Anterior cingulate cortex (tissue), 58 donors: ENCODE results near the gene TBCCD1.
"Not testable (repeated sequence)": the region's sequence is repeated elsewhere in the genome, so short reads cannot be mapped to it uniquely, and the experiment has no call there.

Source experiments
- DNase-seq, 58 donors: peaks; one replicate each; lab custom pipeline; 2025; lab: John Stamatoyannopoulos, UW

TBCCD1 gene

DNA sequence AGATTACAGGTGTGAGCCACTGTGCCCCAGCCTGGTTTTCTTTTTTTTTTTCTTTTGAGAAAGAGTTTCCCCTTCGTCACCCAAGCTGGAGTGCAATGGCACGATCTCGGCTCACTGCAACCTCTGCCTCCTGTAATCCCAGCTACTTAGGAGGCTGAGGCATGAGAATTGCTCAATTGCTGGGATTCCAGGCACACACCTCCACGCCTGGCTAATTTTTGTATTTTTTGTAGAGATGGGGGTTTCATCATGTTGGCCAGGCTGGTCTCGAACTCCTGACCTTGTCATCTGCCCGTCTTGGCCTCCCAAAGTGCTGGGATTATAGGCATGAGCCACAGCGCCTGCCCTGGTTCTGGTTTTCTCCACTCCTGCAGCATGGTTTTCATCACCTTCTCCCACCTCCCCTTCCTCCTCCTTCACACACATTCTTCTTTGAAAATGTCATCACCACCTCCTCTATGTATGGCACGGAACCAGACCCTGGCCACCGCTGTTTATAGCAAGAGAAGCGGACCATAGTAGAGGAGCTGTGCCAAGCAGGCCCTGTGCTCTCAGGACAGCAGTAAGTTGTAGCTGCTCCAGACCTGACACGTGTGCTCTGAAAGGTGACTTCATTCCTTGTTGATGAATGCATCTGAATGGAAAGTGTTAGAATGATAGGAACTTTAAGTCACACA, 31.1 kb upstream of the TBCCD1 start:
- no peak for DNase-seq

- no peak for DNase-seq
Observed at GRCh38 chr3:186596568-186597287, 29.6 kb upstream of the TBCCD1 start.

- no peak for DNase-seq
Observed at GRCh38 chr3:186594591-186595113, 27.5 kb upstream of the TBCCD1 start.

- no peak for DNase-seq
Observed at GRCh38 chr3:186593862-186594261, 26.7 kb upstream of the TBCCD1 start.

GRCh38 chr3:186592682-186593081, 25.5 kb upstream of the TBCCD1 start:
- no peak for DNase-seq

DNA sequence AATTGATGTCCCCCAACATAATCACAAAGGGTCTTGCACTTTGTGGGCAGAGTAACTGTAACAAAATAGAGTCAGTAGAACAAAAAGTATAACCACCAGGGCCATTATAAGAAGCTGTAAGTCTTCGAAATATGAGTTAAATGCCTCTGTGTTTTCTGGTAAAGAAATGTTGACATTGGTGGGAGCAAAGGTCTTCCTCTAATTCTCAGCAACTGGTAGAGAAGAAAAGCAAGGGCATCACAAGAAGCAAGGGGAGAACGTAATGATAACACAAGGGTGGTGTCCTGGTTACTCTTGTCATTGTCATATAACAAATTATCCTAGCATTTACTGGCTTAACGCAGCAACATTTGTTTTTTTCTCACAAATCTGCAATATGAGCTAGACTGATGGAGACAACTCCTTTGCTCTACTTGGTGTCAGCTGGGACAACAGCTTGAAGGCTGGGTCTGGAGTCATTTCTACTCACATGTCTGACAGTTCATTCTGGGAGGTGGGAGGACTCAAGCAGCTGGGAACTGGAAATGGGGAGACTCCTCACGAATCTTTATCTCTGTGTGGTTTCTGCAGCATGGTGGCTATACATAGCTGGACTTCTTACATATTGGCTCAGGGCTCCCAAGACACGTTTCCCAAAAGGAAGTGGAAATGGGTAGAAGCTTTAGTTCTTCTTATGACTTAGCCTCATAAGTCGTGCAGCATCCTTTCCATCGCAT, 23.6 kb upstream of the TBCCD1 start:
- peak in 3 of 58 donors; percentile 2 to 4 (median 4) for DNase-seq

DNA sequence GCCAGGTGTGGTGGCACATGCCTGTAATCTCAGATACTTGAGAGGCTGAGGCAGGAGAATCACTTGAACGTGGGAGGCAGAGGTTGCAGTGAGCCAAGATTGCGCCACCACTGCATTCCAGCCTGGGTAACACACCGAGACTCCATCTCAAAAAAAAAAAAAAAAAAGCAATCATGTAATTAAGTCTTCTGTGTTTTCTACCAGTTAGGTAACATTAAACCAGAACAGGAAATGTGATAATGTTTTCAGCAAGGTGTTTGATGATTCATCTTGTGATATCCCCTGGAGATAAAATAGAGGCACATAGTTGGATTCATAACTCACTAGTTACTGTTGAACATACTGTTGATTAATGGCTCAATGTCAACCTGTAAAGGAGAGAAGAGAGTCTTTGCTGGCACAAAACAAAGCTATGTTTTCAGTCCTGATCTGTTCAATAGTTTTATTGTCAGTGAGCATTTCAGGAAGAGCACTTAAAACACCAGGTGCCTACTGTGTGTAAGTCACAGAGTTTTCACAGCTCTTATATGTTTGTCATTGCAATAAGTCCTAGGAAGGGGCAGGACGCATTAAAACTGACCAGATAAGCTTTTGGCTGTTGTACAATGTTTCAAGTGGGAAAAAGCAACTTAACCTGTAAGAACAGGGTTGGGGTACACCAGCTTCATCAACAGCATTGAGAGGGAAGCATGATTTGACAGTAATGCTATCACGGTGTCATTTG, 22.9 kb upstream of the TBCCD1 start:
- DNase-seq, result no peak

DNA sequence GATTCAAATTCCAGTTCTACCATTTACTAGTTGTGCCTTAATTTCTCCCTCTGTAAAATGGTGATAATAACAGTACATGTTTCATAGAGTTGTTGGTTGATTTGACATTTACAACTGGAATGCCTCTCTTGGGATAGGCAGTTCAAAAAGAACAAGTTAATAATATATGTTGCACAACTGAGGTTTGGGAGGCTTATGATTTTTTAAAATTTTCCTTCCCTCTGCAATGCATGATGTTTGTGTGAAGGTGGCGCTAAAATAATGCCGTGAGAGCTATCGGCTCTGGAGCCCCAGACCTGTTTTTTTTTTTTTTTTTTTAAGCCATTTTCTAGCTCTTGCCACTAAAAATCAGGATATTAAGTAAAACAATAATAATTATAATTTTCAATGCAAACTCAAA, 22.0 kb upstream of the TBCCD1 start:
- DNase-seq, result no peak

DNA sequence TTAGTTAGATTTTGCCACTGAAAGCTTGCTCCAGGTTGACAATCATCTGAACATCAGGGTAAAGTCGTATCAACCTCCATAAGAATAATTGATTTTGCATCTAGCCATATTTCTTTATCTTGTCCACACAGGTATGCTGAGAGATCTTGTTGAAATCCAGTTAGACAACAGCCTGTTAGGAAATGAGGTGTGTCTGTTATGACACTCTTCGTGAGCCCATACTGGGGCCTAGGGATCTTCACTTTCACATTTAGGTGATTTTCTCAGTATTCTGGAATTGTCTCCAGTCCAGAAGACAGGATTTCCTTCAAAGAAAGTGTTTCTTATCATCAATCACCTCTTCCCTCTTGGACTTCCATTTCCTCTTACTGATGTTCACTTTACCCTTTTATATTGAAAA, 21.5 kb upstream of the TBCCD1 start:
- DNase-seq, result no peak

GRCh38 chr3:186587183-186587582, 20.0 kb upstream of the TBCCD1 start:
- no peak for DNase-seq

DNA sequence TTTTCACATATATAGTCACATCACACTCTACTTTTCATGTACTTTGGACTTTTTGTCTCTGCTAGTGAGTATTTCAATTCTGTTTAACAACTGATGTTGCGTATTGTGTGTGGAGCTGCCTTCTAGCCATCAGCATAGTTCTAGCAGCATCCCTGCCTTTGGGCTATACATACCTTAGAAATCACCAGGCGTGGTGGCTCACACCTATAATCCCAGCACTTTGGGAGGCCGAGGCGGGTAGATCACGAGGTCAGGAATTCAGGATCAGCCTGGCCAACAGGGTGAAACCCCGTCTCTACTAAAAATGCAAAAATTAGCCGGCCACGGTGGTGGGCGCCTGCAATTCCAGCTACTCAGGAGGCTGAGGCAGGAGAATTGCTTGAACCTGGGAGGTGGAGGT, 19.1 kb upstream of the TBCCD1 start:
- DNase-seq, result not testable (repeated sequence)

DNA sequence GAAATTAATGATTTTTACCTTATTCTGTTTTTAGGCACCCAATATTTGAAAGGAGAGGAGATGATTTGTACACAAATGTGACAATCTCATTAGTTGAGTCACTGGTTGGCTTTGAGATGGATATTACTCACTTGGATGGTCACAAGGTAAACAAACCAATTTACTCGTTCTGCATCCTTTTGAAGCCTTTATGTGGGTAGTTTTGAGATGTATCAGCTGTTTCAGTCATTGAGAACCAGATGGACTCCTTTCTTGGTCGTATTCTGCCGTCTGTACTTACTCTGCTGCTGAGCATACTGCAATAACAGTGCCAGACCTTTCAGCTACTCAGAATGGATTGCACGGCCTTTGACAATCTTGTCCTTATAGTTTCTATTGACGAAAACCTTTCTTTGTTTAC, 16.7 kb upstream of the TBCCD1 start:
- DNase-seq, result no peak

GRCh38 chr3:186582541-186582940, 15.4 kb upstream of the TBCCD1 start:
- DNase-seq, result no peak

DNA sequence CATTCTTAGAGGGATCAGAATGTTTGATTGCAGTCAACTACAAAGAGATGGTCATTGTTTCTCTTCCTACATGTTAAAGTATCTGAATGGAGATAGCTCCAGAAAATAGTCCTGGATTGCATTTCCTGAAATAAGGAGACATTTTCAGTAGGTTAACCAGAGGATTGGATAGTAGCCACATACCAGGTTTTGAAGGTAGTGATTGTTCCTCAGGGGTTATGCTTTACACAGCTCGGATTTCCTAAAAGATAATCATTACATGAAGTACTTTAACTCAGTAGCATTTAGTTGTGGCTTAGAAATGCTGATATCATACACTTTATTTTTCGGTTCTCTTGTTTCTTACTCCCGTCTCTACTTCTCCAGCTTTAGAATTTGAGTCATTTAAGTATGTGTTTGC, 13.6 kb upstream of the TBCCD1 start:
- DNase-seq, result no peak

- DNase-seq, result no peak
Observed at GRCh38 chr3:186577521-186577920, 10.4 kb upstream of the TBCCD1 start.

- no peak for DNase-seq
Observed at GRCh38 chr3:186571644-186572013, 4.5 kb upstream of the TBCCD1 start.

DNA sequence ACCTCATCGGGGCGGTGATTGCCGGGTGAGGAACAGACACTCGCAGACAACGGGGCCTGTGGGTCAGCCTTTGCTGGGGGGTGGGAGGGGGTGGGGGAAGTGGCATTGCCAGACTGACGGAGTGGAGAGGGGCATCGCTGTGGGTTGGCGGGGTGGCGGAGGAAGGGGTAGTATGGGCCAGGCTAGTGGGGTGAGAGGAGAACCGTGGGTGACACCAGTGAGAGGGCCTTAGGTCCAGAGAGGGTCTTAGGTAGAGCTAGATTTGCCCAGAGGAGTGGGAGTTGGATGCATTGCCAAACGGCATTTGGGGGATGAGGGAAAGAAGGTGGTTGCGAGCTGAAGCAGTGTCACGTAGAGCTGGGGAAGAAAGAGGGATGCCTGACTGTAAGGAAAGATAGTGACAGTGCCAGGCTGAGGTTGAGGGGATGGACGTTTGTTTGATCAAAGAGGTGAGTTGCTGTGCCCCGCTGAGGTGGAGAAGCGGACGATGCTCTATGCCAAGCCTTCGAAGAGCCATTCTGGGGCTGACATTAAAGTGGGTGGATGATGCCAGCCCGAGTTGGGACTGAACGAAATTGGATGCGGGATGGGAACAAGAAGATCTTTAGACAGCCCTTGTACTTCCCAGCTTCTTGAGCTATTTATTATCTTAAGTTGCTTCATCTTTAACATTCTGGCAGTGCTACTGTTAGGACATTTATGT, 4.0 kb upstream of the TBCCD1 start:
- DNase-seq, result peak in 4 of 58 donors; percentile 35 to 49 (median 46)

- DNase-seq, result peak; percentile 71 to 100 (median 99)
Observed at GRCh38 chr3:186570096-186570940, 3.2 kb upstream of the TBCCD1 start, which contains the start of gene DNAJB11. DNAJB11 (plus strand) TSS chr3:186570720; CDS start chr3:186570898, 178 bp downstream.

GRCh38 chr3:186569779-186570095, 2.6 kb upstream of the TBCCD1 start:
- DNase-seq, result no peak
